GM19455 (cell line): ENCODE data around the gene IL25.
"Not testable (repeated sequence)": the region's sequence is repeated elsewhere in the genome, so short reads cannot be mapped to it uniquely, and the experiment has no call there.

ENCODE experiments used
- ATAC-seq: cut with Tn5 transposase; IDR thresholded peaks from one replicate; pipeline ENCODE4 v1.9.1; 2021; ENCODE audit not compliant: unreplicated experiment

The IL25 gene

DNA sequence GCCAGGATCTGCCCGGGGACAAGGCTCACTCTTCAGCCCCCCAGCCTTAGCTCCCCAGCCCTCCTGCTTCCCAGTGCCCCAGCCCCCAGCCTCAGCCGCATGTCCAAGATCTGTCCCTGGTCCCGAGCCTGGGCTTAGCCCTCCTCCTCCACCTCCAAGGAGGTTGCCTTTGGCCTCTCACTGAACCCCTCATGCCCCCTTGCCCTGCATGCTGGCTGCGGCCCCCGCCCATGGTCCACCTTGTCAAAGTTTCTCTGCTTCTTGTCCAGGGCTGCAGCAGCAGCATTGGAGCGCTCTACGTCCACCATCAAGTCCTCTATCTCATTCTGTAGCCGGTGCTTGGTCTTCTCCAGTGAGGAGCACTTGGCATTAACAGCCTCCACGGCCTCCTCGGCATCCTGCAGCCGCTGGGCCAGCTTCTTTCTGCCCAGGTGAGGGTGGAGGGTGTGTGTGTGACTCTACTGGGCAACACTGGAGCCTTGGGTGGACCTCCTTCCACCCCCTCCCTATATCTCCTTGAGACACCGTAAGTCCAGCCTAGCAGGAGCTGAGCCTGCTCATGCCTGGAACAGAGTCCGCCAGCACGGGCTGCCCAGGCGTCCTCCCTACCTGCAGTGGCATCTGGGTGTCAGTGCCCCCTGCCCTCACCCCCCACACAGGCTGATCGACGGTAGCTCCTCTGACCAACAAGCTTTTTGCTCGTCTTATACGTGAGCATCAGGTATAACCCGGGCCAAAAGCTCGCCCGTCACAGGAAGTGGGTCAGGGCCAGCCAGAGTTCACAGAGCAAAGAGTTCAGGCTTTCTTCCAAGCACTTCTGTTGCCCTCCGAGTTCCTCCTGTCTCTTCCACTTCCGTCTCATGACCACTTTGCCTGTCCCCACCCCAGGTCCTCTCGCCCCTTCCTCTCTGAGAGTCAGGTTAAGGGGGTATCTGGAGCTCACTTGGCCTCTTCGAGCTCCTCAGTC is 15.6 kb downstream of the IL25 start:
- ATAC-seq = no peak

DNA sequence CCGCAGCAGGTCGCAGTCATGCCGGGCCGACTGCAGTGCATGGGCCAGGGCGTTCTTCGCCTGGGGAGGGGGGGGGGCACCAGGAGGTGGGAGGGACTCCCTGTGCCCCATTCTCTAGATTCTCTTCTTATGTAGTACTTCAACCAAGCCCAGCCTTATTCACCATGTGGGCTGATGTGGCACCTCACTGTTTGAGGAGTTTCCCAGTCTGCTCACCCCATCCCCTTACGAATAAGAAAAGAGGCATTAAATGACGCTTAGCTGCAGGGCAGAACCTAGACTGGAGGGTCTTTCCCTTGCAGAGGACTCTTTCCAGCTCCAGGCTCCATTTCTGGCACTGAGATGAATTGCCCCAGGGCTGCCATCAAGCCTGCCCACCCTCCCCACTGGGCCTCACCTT is 16.4 kb downstream of the IL25 start:
- ATAC-seq = no peak

DNA sequence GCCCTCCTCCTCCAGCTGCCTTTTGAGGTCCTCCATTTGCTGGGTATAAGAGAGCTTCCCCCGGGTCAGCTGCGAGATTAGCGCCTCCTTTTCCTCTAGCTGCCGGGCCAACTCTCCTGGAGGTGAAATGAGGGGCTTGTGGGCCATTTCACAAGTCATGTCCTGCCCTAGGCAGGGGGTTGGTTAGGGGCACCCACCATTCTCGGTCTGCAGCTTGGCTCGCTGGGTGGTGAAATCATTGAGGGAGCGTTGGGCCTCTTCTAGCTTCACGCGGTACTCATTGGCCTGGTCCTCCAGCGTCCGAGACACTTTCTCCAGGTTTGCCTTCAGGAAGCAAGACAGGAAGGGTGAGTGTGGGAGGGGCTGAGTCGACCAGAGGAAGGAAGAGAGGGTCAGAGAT is 16.8 kb downstream of the IL25 start:
- no peak for ATAC-seq

DNA sequence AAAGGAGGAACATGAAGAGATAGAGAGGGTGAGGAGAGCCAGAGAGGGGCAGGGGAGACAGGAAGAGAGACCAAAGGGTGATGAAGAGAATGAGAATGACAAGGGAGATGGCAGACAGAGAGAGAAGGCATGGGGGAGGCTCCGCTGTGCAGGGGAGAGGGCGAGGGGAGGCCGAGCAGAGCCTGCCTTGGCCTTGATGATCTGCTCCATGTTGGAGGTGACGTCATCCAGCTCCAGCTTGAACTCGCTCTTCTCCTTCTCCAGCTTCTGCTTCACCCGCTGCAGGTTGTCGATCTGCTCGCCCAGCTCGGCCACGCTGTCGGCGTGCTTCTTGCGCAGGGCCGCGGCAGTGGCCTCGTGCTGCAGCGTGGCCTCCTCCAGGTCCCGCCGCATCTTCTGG is 17.3 kb downstream of the IL25 start:
- ATAC-seq = not testable (repeated sequence)

DNA sequence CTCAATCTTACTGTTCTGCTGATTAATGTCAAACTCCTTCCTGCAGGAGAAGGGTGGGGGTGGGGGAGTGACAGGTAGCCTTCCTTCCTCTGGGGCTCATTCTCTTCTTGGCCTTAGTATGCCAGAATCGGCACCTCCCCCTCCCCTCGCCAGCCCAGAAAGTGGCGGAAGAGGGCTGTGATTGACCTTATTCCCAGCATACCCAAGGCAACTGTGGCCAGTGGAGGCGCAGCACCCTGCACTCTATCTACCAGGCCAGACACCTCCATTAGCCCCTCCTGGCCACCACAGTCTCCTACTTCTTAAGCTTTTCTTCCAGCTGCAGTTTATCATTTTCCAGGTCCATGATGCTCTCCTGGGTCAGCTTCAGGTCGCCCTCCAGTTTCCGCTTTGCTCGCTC is 20.0 kb downstream of the IL25 start:
- ATAC-seq = no peak

DNA sequence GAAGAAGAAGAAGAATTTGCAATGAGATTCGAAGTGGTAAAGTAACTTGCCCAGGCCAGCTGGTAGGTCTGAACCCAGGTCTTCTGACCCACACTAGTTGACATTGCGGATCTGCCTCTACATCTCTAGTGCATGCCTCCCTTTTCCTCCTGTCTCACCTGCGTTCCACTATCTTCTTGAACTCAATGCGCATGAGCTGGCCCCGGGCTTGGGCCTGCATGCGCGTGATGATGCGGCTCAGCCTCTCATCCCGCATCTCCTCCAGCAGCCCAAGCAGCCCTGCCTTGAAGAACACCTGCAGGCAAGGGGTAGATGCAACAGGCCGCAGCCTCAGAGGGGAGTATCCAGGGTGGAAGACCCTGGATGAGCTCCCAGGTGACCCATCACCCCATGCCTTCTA is 23.5 kb downstream of the IL25 start:
- ATAC-seq = no peak

DNA sequence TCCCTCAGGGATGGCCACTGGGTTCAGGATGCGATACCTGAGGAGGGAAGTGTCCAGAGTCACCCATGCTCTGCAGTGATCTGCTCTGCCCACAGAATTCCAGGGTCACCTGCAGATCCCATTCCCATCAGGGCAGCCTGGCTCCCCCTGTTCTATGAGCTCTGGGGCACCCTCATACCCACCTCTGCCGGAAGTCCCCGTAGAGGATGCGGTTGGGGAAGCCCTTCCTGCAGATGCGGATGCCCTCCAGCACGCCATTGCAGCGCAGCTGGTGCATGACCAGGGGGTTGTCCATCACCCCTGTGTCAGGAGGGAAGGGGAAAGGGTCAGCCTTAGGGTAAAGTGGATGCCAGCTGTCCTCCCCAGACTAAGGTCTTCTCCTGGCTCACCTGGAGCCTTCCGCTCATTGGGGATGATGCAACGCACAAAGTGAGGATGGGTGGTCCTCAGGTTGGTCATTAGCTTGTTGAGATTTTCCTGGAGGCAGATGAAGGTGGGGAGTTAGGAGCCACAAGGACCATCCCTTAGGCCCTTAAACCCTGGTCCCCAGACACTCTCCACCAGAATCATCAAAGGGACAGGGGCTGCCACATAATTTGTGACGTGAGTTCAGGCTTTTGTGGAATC is 24.3 kb downstream of the IL25 start:
- ATAC-seq = no peak

DNA sequence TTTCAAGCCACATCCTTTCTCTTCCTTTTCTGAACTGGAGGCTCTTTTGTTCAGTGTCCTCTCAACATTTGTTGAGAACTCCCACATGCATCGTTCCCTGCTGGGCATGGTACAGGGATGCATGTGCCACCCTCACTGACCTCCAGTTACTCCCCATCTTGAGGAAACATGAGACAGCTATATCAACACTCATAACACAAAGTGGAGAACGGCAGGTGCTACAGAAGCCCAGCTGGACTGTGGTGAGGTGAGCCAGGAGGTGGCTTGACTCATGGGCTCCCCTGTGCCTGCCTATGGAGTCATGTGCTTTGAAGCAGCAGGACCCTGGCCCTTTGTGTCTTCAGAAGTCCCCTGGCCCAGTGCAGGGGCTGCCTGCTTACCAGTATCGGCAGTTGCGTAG is 25.7 kb downstream of the IL25 start:
- no peak for ATAC-seq

DNA sequence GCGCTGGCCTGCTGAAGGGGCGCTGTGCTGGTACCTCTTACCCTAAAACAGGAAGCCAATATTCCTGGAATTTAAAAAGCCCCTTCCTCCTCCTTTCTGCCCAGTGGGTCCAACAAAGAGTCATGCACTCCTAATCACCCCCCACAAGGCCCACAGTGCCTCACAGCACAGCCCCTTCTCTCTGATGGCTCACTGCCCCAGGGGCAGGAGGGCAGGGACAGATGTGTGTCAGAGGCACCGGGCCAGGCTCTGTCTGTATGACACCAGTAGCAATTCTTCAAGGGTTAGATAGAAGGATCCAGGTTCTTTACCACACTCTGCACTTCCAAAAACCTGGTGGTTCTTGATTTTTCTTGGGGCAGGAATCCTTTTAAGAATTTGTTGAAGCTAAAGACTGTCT is 26.5 kb downstream of the IL25 start:
- no peak for ATAC-seq

DNA sequence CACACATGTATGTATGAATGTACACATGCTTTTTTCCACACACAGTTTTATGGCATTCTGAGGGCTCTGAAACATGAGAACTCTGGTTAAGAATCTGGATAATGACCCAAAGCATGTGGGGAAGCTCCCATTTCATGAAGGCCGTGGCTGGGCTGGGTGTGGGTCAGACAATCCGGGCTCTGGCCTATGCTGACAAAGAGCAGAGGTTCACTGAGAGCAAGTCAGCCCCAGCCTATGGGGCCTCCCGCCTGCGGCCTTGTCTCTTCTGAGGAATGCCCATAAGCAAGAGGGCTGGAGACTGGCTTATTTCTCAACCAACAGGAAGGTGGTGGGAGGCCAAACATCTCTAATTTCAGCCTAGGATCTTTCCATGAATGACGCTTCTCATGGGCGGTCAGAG is 27.0 kb downstream of the IL25 start:
- ATAC-seq = no peak

DNA sequence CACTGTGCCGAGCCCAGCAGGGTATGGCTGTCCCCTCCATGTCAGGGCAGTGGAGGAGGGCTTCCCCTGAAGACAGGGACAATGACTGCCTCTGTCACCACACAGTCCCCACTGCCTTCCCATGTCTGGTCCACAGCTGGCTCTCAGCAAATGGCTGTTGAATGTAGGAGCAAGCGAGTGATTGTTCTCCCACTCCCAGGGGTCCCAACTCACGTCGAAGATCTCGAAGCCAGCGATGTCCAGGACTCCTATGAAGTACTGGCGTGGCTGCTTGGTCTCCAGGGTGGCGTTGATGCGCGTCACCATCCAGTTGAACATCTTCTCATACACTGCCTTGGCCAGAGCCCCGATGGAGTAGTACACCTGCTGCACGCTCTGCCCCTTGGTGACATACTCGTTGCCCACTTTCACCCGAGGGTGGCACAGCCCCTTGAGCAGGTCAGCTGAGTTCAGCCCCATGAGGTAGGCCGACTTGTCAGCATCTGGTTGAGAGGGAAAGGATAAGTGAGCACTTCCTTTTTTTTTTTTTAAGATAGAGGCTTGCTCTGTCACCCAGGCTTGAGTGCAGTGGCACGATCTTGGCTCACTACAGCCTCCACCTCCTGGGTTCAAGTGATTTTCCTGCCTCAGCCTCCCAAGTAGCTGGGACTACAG is 28.0 kb downstream of the IL25 start:
- ATAC-seq = not testable (repeated sequence)

DNA sequence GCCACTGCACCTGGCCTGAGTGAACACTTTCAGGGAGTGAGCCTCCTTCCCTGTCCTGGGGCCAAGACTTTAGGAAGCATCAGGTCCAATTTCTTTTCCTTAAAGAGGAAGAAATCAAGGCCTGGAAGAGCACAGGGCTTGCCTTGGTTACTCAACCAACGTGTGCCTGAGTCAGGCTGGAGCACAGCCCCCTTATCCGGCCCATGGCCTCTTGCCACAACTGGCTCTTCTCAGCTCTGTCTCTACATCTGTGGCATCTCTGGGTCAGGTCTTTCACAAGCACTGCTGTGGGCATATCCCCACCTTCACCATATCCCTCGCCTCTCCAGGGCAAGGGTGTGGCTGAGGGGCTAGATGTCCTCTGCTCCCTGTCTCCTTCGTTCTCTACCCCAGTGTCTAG is 28.7 kb downstream of the IL25 start:
- ATAC-seq = no peak

DNA sequence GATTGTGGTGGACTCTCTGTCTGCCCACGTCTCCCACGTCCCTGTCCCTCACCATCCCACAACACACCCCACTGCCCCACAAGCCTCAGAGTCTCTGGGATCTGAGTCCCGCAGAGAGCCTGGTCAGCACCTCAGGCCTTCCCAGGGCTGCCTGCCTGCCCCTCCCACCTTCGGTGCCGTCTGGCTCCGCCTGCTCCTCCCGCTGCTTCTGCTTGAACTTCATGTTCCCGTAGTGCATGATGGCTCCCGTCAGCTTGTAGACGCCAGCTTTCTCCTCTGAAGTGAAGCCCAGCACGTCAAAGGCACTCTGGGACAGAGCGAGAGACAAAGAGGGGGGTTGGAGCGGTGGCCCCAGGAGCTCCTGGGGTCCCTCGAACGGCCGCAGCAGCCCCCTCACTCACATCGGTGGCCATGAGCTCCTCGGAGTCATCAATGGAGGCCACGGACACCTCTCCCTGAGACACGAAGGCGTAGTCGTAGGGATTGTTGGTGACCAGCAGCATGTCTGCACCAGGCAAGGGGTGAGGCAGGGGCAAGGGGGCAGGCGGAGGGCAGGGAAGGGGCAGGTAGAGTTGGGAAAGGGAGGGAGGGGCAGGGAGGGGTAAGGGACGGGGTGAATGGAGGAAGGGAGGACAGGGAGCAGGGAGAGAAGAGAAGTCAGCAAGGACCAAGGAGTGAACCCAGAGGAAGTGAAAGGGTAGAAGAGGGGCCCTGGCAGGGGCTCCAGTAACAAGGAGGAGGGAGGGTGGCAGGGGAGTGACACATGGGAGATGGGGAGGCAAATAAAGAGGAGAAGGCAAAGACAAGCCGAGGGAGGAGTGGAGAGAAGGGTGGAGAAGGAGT is 29.9 kb downstream of the IL25 start:
- ATAC-seq = no peak

DNA sequence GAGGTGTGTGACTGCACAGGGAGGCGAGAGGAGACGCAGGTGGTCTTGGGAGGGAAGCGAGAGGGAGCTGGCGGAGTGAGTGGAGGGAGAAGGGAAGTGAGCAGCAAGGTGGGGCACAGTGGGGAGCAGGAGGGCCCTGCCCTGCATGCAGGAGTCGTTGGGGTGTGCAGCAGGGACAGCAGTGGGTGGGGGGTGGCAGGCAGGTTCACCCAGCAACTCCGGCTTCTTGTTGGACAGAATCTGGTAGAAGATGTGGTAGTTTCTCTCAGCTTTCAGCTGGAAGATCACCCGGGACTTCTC is 30.5 kb downstream of the IL25 start:
- ATAC-seq = no peak

DNA sequence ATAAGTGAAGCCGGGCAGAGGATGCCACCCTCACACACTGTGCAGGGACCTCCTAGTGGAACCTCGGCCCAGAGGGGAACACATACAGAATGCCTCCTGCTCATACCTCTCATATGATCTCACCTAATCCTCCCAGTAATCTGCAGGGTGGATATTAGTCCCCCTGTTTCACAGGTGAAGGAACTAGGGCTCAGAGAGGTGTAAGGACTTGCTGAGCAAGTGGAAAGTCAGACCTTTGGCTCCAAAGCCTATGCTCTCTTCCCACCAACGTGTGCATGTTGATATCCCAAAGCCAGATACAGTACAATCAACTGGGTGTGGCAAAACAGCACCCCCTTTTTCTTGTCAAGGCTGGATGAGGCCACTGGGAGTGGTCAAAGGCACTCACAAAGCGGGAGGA is 31.3 kb downstream of the IL25 start:
- ATAC-seq = no peak

DNA sequence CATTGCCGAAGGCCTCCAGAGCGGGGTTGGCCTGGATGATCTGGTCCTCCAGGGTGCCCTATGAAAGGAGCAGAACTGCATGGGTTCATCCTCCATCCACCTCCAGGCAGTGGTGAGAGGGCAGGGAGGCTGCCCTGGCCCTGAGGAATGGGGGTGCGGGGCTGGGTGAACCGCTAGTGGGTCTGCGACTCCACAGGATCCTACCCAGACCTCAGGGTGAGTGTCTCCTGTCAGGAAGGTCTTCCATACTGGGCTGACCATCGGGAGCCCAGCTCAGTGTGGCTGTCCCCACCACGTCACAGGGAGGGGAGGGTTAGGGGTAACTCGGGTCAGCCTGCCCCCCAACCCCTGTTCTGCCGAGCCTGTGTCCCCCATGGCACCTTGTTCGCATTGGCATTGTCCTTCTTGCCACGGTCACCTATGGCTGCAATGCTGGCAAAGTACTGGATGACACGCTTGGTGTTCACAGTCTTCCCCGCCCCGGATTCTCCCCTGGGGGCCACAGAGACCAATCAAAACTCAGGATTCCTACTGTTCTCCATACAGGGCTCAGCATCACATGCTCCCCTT is 31.8 kb downstream of the IL25 start:
- no peak for ATAC-seq

DNA sequence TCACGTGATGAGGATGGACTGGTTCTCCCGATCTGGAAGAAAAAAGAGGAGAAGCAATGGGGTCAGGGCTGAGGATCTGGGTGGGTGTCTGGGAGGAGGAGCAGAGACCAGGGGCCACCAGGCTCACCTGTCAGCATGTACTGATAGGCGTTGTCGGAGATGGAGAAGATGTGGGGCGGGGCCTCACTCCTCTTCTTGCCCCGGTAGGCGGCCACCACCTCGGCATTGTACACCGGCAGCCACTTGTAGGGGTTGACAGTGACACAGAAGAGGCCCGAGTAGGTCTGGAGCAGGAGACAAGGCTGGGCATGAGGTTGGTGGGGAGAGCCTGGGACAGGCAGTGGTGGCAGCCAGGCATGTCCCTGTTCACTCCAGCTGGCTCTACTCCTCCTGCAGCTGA is 32.5 kb downstream of the IL25 start:
- ATAC-seq = no peak

DNA sequence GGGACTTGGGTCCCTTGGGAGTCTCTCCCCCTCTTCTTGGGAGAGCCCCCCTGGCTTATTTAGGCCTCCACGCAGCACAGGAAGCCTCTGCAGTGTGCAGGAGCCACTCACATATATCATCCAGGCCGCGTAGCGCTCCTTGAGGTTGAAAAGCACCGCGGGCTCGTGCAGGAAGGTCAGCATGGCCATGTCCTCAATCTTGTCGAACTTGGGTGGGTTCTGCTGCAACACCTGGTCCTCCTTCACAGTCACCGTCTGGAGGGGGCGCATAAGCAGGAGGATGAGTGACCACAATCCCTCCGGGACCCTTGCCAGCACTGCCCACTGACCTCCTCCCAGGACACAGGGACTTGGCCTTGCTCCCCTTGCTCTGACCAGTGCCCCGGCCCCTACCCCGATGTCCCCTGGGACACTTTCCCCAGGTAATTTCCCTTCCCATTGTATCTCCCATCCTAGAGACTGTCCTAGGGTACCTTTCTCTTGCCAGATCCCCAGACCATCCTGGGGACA is 33.0 kb downstream of the IL25 start:
- no peak for ATAC-seq

DNA sequence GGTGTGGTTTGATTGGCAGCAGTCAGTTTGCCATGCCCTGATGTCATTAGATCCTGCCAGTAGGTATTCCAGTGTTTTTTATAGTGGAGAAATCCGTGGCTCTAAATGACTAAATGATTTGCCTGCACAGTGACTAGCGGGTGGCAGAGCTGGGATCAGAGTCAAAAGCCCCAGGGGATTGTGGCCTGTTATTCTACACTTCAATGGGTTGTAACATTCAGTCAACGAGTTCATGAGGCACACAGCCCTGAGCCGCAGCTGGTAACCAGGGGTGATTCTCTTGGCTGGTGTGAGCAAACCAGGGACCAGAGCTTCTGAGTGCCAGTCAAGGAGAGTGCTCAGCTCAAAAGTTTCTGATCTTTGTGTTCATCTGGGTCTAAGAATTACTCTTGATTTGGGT is 33.6 kb downstream of the IL25 start:
- no peak for ATAC-seq

DNA sequence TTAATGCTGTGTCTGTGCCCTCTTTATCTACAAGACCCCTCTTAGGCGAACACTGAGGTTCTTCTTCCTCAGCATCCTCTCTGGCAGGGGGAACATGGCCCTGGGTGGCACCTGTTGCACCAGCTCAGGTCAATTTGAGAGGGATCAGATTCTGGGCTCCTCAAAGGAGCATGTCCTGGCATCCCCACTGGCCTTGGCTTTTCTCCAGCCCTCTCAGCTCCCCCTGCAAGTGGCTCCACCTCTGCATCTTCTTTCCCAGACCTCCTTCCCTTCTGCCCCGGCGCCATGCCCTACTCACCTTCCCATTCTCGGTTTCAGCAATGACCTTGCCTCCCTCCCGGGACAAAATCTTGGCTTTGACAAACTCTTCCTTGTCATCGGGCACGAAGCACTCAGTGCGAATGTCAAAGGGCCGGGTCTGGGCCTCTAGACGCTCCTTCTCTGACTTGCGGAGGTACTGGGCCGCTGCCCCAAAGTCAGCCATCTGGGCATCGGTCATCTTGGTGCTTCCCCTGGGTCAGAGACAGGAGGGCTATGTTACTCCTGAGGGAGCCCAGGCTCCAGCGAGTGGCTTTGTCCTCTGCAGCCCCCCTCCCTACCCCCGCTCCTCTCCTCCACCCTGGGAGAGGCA is 34.2 kb downstream of the IL25 start:
- no peak for ATAC-seq
